Measurements from ENCODE around the gene GIN1.
"Not testable (repeated sequence)": the region's sequence is repeated elsewhere in the genome, so short reads cannot be mapped to it uniquely, and the experiment has no call there.

The GIN1 gene

DNA sequence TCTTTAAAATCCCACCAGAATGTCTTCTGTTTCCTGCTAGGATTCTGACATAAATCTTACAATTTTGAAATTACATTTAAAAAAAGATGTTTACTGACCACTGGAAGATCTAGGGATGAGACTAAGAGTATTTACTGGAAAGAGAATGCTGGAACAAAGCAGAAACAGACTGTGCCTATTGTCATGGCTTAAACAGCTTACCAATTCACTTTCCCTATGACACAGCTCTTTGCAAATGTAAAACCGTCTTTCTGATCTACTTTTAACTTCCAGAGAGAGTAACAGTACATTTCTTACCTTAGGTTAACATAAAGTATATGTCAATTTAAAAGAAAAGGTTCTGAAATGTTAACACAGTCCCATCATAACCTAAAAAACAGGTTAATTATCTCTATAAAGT lies 10.7 kb downstream of the GIN1 start:
- no peak for DNase-seq

- DNase-seq, result no peak
Measured at GRCh38 chr5:103108086-103108485, 11.9 kb downstream of the GIN1 start.

- no peak for DNase-seq
Measured at GRCh38 chr5:103102234-103102633, 17.7 kb downstream of the GIN1 start.

GRCh38 chr5:103101079-103101750 lies 18.7 kb downstream of the GIN1 start:
- DNase-seq, result no peak

GRCh38 chr5:103098993-103099392 lies 20.9 kb downstream of the GIN1 start:
- no peak for DNase-seq

DNA sequence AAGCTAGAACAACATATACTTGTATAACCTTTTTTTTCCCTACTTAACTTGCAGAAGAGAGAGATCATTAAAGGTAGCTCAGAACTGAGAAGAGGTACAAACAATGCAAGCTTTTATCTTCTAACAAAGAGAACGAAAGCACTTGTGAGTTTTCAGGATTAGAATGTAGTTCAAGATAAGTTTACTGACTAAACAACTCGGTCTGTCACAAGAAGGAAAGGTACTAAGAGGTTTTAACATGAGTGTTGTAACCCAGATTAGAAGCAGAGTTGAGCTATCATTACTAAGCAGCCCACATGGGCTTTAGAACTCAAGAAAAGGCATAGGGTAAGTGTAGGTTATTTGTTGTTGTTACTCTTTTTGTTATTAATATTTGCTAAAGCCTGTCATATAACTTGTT lies 25.2 kb downstream of the GIN1 start:
- no peak for DNase-seq

- DNase-seq, result no peak
Measured at GRCh38 chr5:103093727-103094126, 26.2 kb downstream of the GIN1 start.

GRCh38 chr5:103092676-103093075 lies 27.3 kb downstream of the GIN1 start:
- no peak for DNase-seq

GRCh38 chr5:103090791-103091190 lies 29.1 kb downstream of the GIN1 start:
- no peak for DNase-seq

GRCh38 chr5:103089272-103089671 lies 30.7 kb downstream of the GIN1 start:
- DNase-seq, result no peak

- no peak for DNase-seq
Measured at GRCh38 chr5:103086547-103086946, 33.4 kb downstream of the GIN1 start.

- DNase-seq, result no peak
Measured at GRCh38 chr5:103079796-103080195, 40.1 kb downstream of the GIN1 start.

- no peak for DNase-seq
Measured at GRCh38 chr5:103075442-103075841, 44.5 kb downstream of the GIN1 start.

DNA sequence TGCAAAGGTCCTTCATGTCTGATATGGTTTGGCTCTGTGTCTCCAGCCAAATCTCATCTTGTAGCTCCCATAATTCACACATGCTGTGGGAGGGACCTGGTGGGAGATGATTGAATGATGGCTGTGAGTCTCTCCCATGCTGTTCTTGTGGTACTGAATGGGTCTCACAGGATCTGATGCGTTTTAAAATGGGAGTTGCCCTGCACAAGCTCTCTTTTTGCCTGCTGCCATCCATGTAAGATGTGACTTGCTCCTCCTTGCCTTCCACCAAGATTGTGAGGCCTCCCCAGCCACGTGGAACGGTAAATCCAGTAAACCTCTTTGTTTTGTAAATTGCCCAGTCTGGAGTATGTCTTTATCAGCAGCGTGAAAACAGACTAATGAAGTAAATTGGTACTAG lies 46.4 kb downstream of the GIN1 start:
- DNase-seq, result not testable (repeated sequence)

DNA sequence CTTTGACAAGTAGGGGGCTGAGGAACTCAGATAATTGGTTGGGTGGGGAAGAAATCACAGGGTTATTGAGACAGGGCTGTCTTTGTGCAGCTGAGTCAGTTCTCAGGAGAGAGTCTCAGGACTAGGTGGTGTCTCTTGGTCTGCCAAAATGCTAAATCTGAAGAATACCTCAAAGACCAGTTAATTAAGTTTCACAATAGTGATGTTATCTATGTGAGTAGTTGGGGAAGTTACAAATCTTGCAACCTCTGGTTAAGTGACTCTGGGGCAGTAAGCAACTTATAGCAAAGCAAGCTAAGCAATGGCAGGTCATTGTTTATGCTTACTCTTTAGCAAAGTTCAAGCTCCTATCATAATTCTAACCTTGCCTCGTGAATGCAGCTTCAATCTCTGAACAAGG lies 53.6 kb downstream of the GIN1 start:
- DNase-seq, result no peak

DNA sequence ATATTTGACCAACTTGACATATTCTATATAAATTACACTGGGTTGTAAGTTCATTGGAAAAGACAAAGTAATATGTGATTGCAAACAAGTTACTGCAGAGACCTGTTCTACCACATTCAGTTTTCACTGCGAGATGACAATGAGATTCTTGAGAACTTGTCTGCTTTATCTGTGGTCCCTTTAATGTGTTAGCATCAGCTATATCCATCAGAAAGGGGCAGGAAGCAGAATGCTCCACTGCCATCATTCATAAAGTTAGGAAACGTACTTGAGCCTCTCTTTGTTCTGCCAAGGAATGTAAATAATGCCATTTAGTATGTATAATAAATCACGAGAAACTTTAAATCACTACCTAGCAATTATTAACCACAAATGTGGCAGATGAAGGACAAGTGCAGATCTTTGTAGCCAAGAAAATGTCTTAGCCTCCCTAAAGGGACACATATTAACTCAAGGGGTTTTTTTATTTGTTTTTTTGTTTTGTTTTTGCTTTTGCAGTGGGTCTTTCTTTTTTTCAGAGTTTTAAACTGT lies 59.4 kb downstream of the GIN1 start:
- DNase-seq, result no peak

DNA sequence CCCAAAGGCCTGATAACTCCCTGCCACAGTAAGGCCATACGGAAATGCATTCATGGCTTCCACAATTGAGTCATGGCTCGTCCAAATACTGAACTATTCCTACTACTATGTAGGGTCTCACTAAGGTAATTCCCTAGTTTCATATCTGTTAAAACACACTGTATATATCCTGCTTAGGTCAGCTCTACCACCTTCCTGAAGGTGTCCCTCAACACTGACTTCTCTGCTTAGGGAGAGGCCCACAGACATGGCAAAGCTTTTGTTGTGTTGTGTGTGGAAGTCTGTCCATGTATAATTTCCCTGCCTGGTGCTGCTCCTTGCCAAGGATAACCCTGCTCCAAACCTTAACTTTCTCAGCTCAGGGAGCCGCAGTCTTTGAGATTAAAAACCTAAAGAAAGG lies 60.4 kb downstream of the GIN1 start:
- DNase-seq, result no peak

- DNase-seq, result no peak
Measured at GRCh38 chr5:103057208-103058130, 62.5 kb downstream of the GIN1 start.

- not testable (repeated sequence) for DNase-seq
Measured at GRCh38 chr5:103046706-103047105, 73.2 kb downstream of the GIN1 start.

GRCh38 chr5:103041071-103041676 lies 78.8 kb downstream of the GIN1 start:
- peak in 1 of 2 donors; percentile 47 for DNase-seq

DNA sequence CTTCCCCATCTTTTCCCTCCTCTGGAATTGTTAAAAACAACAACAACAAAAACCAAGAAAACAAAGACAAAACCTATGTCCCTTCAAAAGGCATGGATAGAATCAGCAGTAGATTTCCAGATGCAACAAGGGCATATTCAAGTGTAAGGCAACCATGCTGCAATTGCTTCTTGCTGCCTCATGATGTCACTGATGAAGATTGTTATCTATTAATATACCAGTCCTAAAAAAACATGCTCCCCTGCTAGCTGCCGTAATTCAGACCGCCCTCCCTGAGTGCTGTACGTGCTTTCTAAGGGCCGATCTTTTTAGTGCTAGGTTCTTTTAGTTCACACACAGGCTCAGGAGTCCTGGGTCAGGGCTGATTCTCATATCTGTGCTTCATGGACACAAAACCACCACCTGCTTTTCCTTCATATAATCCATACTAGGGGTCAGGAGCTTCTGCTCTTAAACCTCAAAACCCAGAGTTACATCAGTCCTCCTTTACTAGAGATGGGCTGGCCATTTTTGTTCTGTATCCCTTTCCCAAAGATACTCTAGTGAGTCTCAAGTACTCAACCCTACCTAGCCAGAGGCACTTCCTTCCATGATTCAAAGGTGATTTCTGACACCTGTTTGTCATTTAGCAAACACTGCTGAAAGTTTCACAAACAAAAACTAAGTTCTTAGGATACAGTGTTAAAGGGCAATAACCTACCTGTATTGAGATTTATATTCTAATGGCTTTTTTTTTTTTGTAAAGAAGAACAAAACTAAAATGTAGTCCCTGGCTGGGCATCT lies 82.1 kb downstream of the GIN1 start:
- DNase-seq, result no peak

- DNase-seq, result no peak
Measured at GRCh38 chr5:103036601-103037000, 83.3 kb downstream of the GIN1 start.
